HL-60 (cell line): ENCODE measurements around the gene DUOXA2.
A peak's percentile ranks its signal among the peaks of the same experiment; 100 is the strongest.

Source experiments
- DNase-seq, 2 experiments: peaks; one replicate each; pipeline ENCODE4 v3.0.0-alpha.2; 2010 to 2020; ENCODE audit warnings: low read depth in 1 of 2, low spot score in 1 of 2
- H3K27ac ChIP-seq: fragments of 250-450 bp; sonication (Bioruptor Pico); replicated peaks from 2 replicates; pipeline ENCODE4 v1.5.1; 2020; ENCODE audit warnings: mild to moderate bottlenecking, moderate library complexity
- H3K27me3 ChIP-seq: fragments of 250-450 bp; sonication (Bioruptor Pico); 2 replicates; pipeline ENCODE4 v1.5.1; 2021; ENCODE audit warnings: mild to moderate bottlenecking, moderate library complexity; ENCODE audit not compliant: insufficient read depth, poor library complexity, severe bottlenecking
- H3K4me3 ChIP-seq: replicated peaks from 2 replicates; pipeline ENCODE4 v1.5.1; 2011; ENCODE audit warnings: mild to moderate bottlenecking, control low read depth, low read length; ENCODE audit not compliant: insufficient read depth
- CTCF ChIP-seq: IDR thresholded peaks from one replicate; pipeline ENCODE4 v1.5.1; 2011; ENCODE audit warnings: low read length, control low read depth, inconsistent platforms; ENCODE audit not compliant: insufficient read depth
- GABPA ChIP-seq: IDR thresholded peaks from 2 replicates; pipeline ENCODE4 v1.6.1; 2012; ENCODE audit warnings: low read depth
- POLR2AphosphoS5 ChIP-seq: IDR thresholded peaks from 2 replicates; pipeline ENCODE4 v1.6.1; 2012; ENCODE audit warnings: low read depth
- REST ChIP-seq: IDR thresholded peaks from 2 replicates; pipeline ENCODE4 v1.6.1; 2012; ENCODE audit warnings: low read depth; ENCODE audit not compliant: insufficient replicate concordance
- SPI1 ChIP-seq: IDR thresholded peaks from 2 replicates; pipeline ENCODE4 v1.6.1; 2012; ENCODE audit warnings: low read depth, mild to moderate bottlenecking, borderline replicate concordance

DUOXA2 gene

GRCh38 chr15:45144775-45145174 is 30.6 kb downstream of the DUOXA2 start:
- no peak for TF ChIP-seq CTCF
- TF ChIP-seq POLR2AphosphoS5, result no peak
- TF ChIP-seq GABPA, result no peak
- no peak for TF ChIP-seq REST
- TF ChIP-seq SPI1, result no peak
- H3K27me3 ChIP-seq, result no peaks in the 10 kb centered on the region
- H3K4me3 ChIP-seq, result no peak overlapping the region
- H3K27ac ChIP-seq, result no peak overlapping the region
- no peak for DNase-seq

- Histone ChIP-seq H3K27ac (no peak overlapping the region), H3K27me3 (no peaks in the 10 kb centered on the region), H3K4me3 (no peak overlapping the region)
- DNase-seq, result peak in 1 of 2 experiments; percentile 58
- no peak for TF ChIP-seq POLR2AphosphoS5
- no peak for TF ChIP-seq CTCF
- no peak for TF ChIP-seq SPI1
- no peak for TF ChIP-seq GABPA
- TF ChIP-seq REST, result no peak
Observed at GRCh38 chr15:45146405-45146804, 32.3 kb downstream of the DUOXA2 start.

GRCh38 chr15:45147606-45148005 is 33.5 kb downstream of the DUOXA2 start:
- no peak for DNase-seq
- H3K27ac ChIP-seq, result no peak overlapping the region
- no peak for TF ChIP-seq GABPA
- no peak for TF ChIP-seq POLR2AphosphoS5
- TF ChIP-seq CTCF, result no peak
- no peak for TF ChIP-seq SPI1
- no peak for TF ChIP-seq REST

More at GRCh38 chr15:45147606-45148005, 33.5 kb downstream of the DUOXA2 start:
- Histone ChIP-seq H3K27me3 (no peaks in the 10 kb centered on the region), H3K4me3 (no peak overlapping the region)
